ENCODE data around the gene PLEKHA6. TPM values are rescaled to one million over a fixed set of nuclear protein-coding genes. Genes with fewer than 3 reads are reported as not detected.
A peak's percentile ranks its signal among the peaks of the same experiment; 100 is the strongest.

Gene PLEKHA6
- total and polyA plus RNA-seq, 10 donors = 0.47 to 6.5 (median 2.7) TPM

- intact Hi-C loops (cut with DNase I; ENCODE audit: low total_unique reads) = no loop called here
- no peak for TF ChIP-seq CTCF (IDR thresholded peaks at IDR 0.05 in 8 of 11, conservative IDR thresholded peaks at IDR 0.05 in 3 of 11)
- TF ChIP-seq POLR2A (IDR thresholded peaks at IDR 0.05) = no peak
- TF ChIP-seq POLR2AphosphoS5 (IDR thresholded peaks at IDR 0.05) = no peak
- DNase-seq = no peak
- Histone ChIP-seq H3K27me3 (replicated peaks in 1 of 7) (peaks cover 0 to 62% (median 44%) of the 10 kb centered on the region in 7 donors), H3K36me3 (no peaks in the 10 kb centered on the region), H3K4me3 (no peak overlapping the region), H3K4me1 (peaks cover 0 to 17% (median 6%) of the 10 kb centered on the region in 6 donors), H3K9me3 (no peaks in the 10 kb centered on the region), H3K27ac (no peak overlapping the region)
- whole genome bisulfite sequencing, 5 donors = 77 to 84% (median 78%) methylated on average over 10 of the region's 10 CpGs
These were observed 173.1 kb downstream of the PLEKHA6 start for GRCh38 chr1:204186597-204186996.

GRCh38 chr1:204181116-204181515, 178.6 kb downstream of the PLEKHA6 start:
- intact Hi-C loops (cut with DNase I; ENCODE audit: low total_unique reads) = no loop called here
- no peak overlapping the region for H3K27ac ChIP-seq
- H3K27me3 ChIP-seq (replicated peaks in 1 of 7) = peaks cover 0 to 22% (median under 1%) of the 10 kb centered on the region in 7 donors
- whole genome bisulfite sequencing, 5 donors = 55 to 80% (median 68%) methylated on average over 1 of the region's 1 CpG
- TF ChIP-seq POLR2AphosphoS5 (IDR thresholded peaks at IDR 0.05) (no peak), CTCF (IDR thresholded peaks at IDR 0.05 in 8 of 11, conservative IDR thresholded peaks at IDR 0.05 in 3 of 11) (no peak), POLR2A (IDR thresholded peaks at IDR 0.05) (no peak)
- H3K4me3 ChIP-seq = no peak overlapping the region
- no peaks in the 10 kb centered on the region for H3K4me1 ChIP-seq
- no peaks in the 10 kb centered on the region for H3K9me3 ChIP-seq
- H3K36me3 ChIP-seq = no peaks in the 10 kb centered on the region
- no peak for DNase-seq

GRCh38 chr1:204180133-204180532, 179.6 kb downstream of the PLEKHA6 start:
- peak; percentile 27 for DNase-seq
- Histone ChIP-seq H3K27me3 (replicated peaks in 1 of 7) (peaks cover 0 to 26% (median 0%) of the 10 kb centered on the region in 7 donors), H3K36me3 (no peaks in the 10 kb centered on the region), H3K4me3 (no peak overlapping the region), H3K4me1 (no peaks in the 10 kb centered on the region), H3K27ac (no peak overlapping the region), H3K9me3 (no peaks in the 10 kb centered on the region)
- 77 to 86% (median 79%) methylated on average over 6 of the region's 6 CpGs for WGBS, 5 donors
- intact Hi-C loops (cut with DNase I; ENCODE audit: low total_unique reads) = no loop called here
- no peak for TF ChIP-seq CTCF (IDR thresholded peaks at IDR 0.05 in 8 of 11, conservative IDR thresholded peaks at IDR 0.05 in 3 of 11)
- TF ChIP-seq POLR2A (IDR thresholded peaks at IDR 0.05) = no peak
- TF ChIP-seq POLR2AphosphoS5 (IDR thresholded peaks at IDR 0.05) = no peak

- no peaks in the 10 kb centered on the region for H3K9me3 ChIP-seq
- H3K27me3 ChIP-seq (replicated peaks in 1 of 7) = peaks cover 0 to 28% (median 0%) of the 10 kb centered on the region in 7 donors
- H3K4me3 ChIP-seq = no peak overlapping the region
- intact Hi-C loops (cut with DNase I; ENCODE audit: low total_unique reads) = no loop called here
- no peaks in the 10 kb centered on the region for H3K4me1 ChIP-seq
- no peak overlapping the region for H3K27ac ChIP-seq
- TF ChIP-seq POLR2A (IDR thresholded peaks at IDR 0.05) (no peak), POLR2AphosphoS5 (IDR thresholded peaks at IDR 0.05) (no peak), CTCF (IDR thresholded peaks at IDR 0.05 in 8 of 11, conservative IDR thresholded peaks at IDR 0.05 in 3 of 11) (no peak)
- 75 to 88% (median 84%) methylated on average over 7 of the region's 7 CpGs for WGBS, 5 donors
- peak; percentile 32 for DNase-seq
- H3K36me3 ChIP-seq = no peaks in the 10 kb centered on the region
These were observed 181.0 kb downstream of the PLEKHA6 start for GRCh38 chr1:204178487-204179281.
